ENCODE results near the gene C2CD2L.

C2CD2L gene

GRCh38 chr11:119121008-119121810 is 14.1 kb downstream of the C2CD2L start, which contains the start of gene HINFP:
TSS of gene HINFP (plus strand) at chr11:119121580. CDS start at chr11:119126945, 5,365 bp downstream.
- H3K27me3 ChIP-seq (ENCODE audit: control insufficient read depth in 1 of 2, insufficient read depth in 1 of 2, low read length in 2 of 2), result no peaks in the 10 kb centered on the region
- H3K9ac ChIP-seq (ENCODE audit: low read length), result peak within 1 kb of the TSS; percentile 97
- H3K27ac ChIP-seq (ENCODE audit: low read length, poor library complexity, severe bottlenecking), result peak within 1 kb of the TSS; percentile 74
- H3K36me3 ChIP-seq (ENCODE audit: control insufficient read depth in 1 of 2, insufficient read depth in 2 of 2, low read depth in 1 of 2, low read length in 2 of 2), result peaks cover 22 to 37% of the 10 kb centered on the region in 2 experiments
- DNase-seq, result peak; percentile 99
- peak within 1 kb of the TSS; percentile 82 for H3K4me2 ChIP-seq (ENCODE audit: low read length, poor library complexity, severe bottlenecking)
- H2BK15ac ChIP-seq (ENCODE audit: low read depth, poor library complexity, severe bottlenecking), result no peak within 1 kb of the TSS
- H3K23ac ChIP-seq (ENCODE audit: low read length in 2 of 2), result no peak within 1 kb of the TSS
- under 1% methylated on average over 52 of the region's 54 CpGs for WGBS
- H2BK120ac ChIP-seq (ENCODE audit: low read depth, low read length), result no peak within 1 kb of the TSS
- H4K91ac ChIP-seq (ENCODE audit: low read length), result no peak within 1 kb of the TSS
- peak within 1 kb of the TSS; percentile 69 to 90 for H3K18ac ChIP-seq (ENCODE audit: low read depth in 1 of 2, low read length in 2 of 2)
- H2BK5ac ChIP-seq (ENCODE audit: low read depth, low read length, poor library complexity, severe bottlenecking), result no peak within 1 kb of the TSS
- peaks cover 16% of the 10 kb centered on the region for H3K79me1 ChIP-seq (replicated peaks; ENCODE audit: low read length, poor library complexity, severe bottlenecking)
- no peaks in the 10 kb centered on the region for H3K9me3 ChIP-seq (ENCODE audit: control insufficient read depth, low read length)
- peak within 1 kb of the TSS; percentile 90 to 96 for H3K4me3 ChIP-seq (ENCODE audit: insufficient read depth in 1 of 2, low read depth in 1 of 2, low read length in 2 of 2)
- peak within 1 kb of the TSS in 1 of 2 experiments; percentile 16 for H2BK12ac ChIP-seq (ENCODE audit: low read length in 2 of 2)
- peak within 1 kb of the TSS; percentile 92 for H4K8ac ChIP-seq (ENCODE audit: low read length)
- H2AFZ ChIP-seq (ENCODE audit: low read depth, low read length), result peak within 1 kb of the TSS; percentile 86
- no peak within 1 kb of the TSS for H3K14ac ChIP-seq (ENCODE audit: low read length in 2 of 2)
- peaks cover 4% of the 10 kb centered on the region for H3K4me1 ChIP-seq (ENCODE audit: control insufficient read depth, insufficient read depth, low read depth, low read length)
- H3K4ac ChIP-seq (ENCODE audit: low read depth in 1 of 2, low read length in 2 of 2), result no peak within 1 kb of the TSS
- H2AK5ac ChIP-seq (ENCODE audit: low read length, severe bottlenecking), result no peak within 1 kb of the TSS

DNA sequence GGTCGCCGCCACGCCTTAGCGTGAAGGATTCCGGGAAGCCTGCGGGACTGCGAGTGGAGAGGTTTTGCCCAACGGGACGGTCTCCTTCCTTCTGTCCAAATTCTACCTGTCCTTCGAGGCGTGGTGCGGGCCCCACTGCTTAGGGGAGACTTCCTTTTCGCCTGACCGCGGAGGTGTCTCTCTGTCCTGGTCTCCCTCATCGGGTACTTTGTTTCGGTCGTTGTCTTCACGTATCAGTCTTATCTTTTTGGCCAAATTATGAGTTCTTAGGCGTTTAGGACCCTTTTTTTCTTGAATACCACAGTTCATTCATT is 14.6 kb downstream of the C2CD2L start:
- H3K4ac ChIP-seq (ENCODE audit: low read depth in 1 of 2, low read length in 2 of 2), result no peak overlapping the region
- H3K4me3 ChIP-seq (ENCODE audit: insufficient read depth in 1 of 2, low read depth in 1 of 2, low read length in 2 of 2), result peak overlapping the region; percentile 90 to 96
- peaks cover 16 to 37% of the 10 kb centered on the region in 2 experiments for H3K36me3 ChIP-seq (ENCODE audit: control insufficient read depth in 1 of 2, insufficient read depth in 2 of 2, low read depth in 1 of 2, low read length in 2 of 2)
- no peak overlapping the region for H4K91ac ChIP-seq (ENCODE audit: low read length)
- H2AK5ac ChIP-seq (ENCODE audit: low read length, severe bottlenecking), result no peak overlapping the region
- DNase-seq, result no peak
- H3K4me2 ChIP-seq (ENCODE audit: low read length, poor library complexity, severe bottlenecking), result peak overlapping the region; percentile 82
- WGBS, result under 1% methylated on average over 20 of the region's 20 CpGs
- peak overlapping the region in 1 of 2 experiments; percentile 69 for H3K18ac ChIP-seq (ENCODE audit: low read depth in 1 of 2, low read length in 2 of 2)
- H4K8ac ChIP-seq (ENCODE audit: low read length), result no peak overlapping the region
- H3K27me3 ChIP-seq (ENCODE audit: control insufficient read depth in 1 of 2, insufficient read depth in 1 of 2, low read length in 2 of 2), result no peaks in the 10 kb centered on the region
- no peak overlapping the region for H2BK5ac ChIP-seq (ENCODE audit: low read depth, low read length, poor library complexity, severe bottlenecking)
- H2BK12ac ChIP-seq (ENCODE audit: low read length in 2 of 2), result no peak overlapping the region
- no peak overlapping the region for H3K14ac ChIP-seq (ENCODE audit: low read length in 2 of 2)
- H3K23ac ChIP-seq (ENCODE audit: low read length in 2 of 2), result no peak overlapping the region
- H2BK120ac ChIP-seq (ENCODE audit: low read depth, low read length), result no peak overlapping the region
- peak overlapping the region; percentile 97 for H3K9ac ChIP-seq (ENCODE audit: low read length)
- H3K9me3 ChIP-seq (ENCODE audit: control insufficient read depth, low read length), result no peaks in the 10 kb centered on the region
- H2AFZ ChIP-seq (ENCODE audit: low read depth, low read length), result peak overlapping the region; percentile 86
- peaks cover 4% of the 10 kb centered on the region for H3K4me1 ChIP-seq (ENCODE audit: control insufficient read depth, insufficient read depth, low read depth, low read length)
- no peak overlapping the region for H2BK15ac ChIP-seq (ENCODE audit: low read depth, poor library complexity, severe bottlenecking)
- H3K79me1 ChIP-seq (replicated peaks; ENCODE audit: low read length, poor library complexity, severe bottlenecking), result peaks cover 19% of the 10 kb centered on the region
- H3K27ac ChIP-seq (ENCODE audit: low read length, poor library complexity, severe bottlenecking), result peak overlapping the region; percentile 74

DNA sequence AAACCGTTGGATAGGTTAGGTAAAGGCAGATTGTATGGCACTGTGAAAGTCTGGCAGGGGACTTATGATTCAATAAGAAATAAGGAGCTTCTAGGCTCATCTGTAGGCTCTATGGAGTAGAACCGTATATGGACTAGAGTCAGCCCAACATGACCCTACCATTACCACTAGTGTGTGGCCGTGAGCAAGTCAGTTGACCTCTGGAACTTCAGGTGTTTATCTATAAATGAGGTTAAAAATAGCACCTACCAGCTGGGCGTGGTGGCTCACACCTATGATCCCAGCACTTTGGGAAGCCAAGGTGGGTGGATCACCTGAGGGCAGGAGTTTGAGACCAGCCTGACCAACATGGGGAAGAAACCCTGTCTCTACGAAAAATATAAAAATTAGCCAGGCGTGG is 18.7 kb downstream of the C2CD2L start:
- 95% methylated on average over 6 of the region's 6 CpGs for WGBS

GRCh38 chr11:119126675-119127268 is 19.6 kb downstream of the C2CD2L start:
- Histone ChIP-seq H3K27ac (ENCODE audit: low read length, poor library complexity, severe bottlenecking) (no peak overlapping the region), H2AK5ac (ENCODE audit: low read length, severe bottlenecking) (no peak overlapping the region), H2BK15ac (ENCODE audit: low read depth, poor library complexity, severe bottlenecking) (no peak overlapping the region), H2BK12ac (ENCODE audit: low read length in 2 of 2) (no peak overlapping the region), H3K14ac (ENCODE audit: low read length in 2 of 2) (no peak overlapping the region), H3K9me3 (ENCODE audit: control insufficient read depth, low read length) (no peaks in the 10 kb centered on the region), H3K4me2 (ENCODE audit: low read length, poor library complexity, severe bottlenecking) (no peak overlapping the region), H3K79me1 (replicated peaks; ENCODE audit: low read length, poor library complexity, severe bottlenecking) (peaks cover 29% of the 10 kb centered on the region), H2AFZ (ENCODE audit: low read depth, low read length) (no peak overlapping the region), H3K4me1 (ENCODE audit: control insufficient read depth, insufficient read depth, low read depth, low read length) (peaks cover 7% of the 10 kb centered on the region), H3K4me3 (ENCODE audit: insufficient read depth in 1 of 2, low read depth in 1 of 2, low read length in 2 of 2) (no peak overlapping the region), H2BK120ac (ENCODE audit: low read depth, low read length) (no peak overlapping the region), H3K9ac (ENCODE audit: low read length) (no peak overlapping the region), H3K23ac (ENCODE audit: low read length in 2 of 2) (no peak overlapping the region), H4K91ac (ENCODE audit: low read length) (no peak overlapping the region), H3K27me3 (ENCODE audit: control insufficient read depth in 1 of 2, insufficient read depth in 1 of 2, low read length in 2 of 2) (no peaks in the 10 kb centered on the region), H2BK5ac (ENCODE audit: low read depth, low read length, poor library complexity, severe bottlenecking) (no peak overlapping the region), H3K4ac (ENCODE audit: low read depth in 1 of 2, low read length in 2 of 2) (no peak overlapping the region), H4K8ac (ENCODE audit: low read length) (no peak overlapping the region), H3K36me3 (ENCODE audit: control insufficient read depth in 1 of 2, insufficient read depth in 2 of 2, low read depth in 1 of 2, low read length in 2 of 2) (peaks cover 30 to 51% of the 10 kb centered on the region in 2 experiments), H3K18ac (ENCODE audit: low read depth in 1 of 2, low read length in 2 of 2) (no peak overlapping the region)
- DNase-seq, result no peak
- WGBS, result 87% methylated on average over 4 of the region's 5 CpGs

More for the DNA sequence above, 18.7 kb downstream of the C2CD2L start:
- no peak overlapping the region for H3K18ac ChIP-seq (ENCODE audit: low read depth in 1 of 2, low read length in 2 of 2)
- H3K27me3 ChIP-seq (ENCODE audit: control insufficient read depth in 1 of 2, insufficient read depth in 1 of 2, low read length in 2 of 2), result no peaks in the 10 kb centered on the region
- H4K91ac ChIP-seq (ENCODE audit: low read length), result no peak overlapping the region
- no peak overlapping the region for H2BK5ac ChIP-seq (ENCODE audit: low read depth, low read length, poor library complexity, severe bottlenecking)
- no peak overlapping the region for H3K4ac ChIP-seq (ENCODE audit: low read depth in 1 of 2, low read length in 2 of 2)
- no peak overlapping the region for H3K4me3 ChIP-seq (ENCODE audit: insufficient read depth in 1 of 2, low read depth in 1 of 2, low read length in 2 of 2)
- no peak overlapping the region for H2BK15ac ChIP-seq (ENCODE audit: low read depth, poor library complexity, severe bottlenecking)
- no peak overlapping the region for H4K8ac ChIP-seq (ENCODE audit: low read length)
- no peak overlapping the region for H2AK5ac ChIP-seq (ENCODE audit: low read length, severe bottlenecking)
- H3K14ac ChIP-seq (ENCODE audit: low read length in 2 of 2), result no peak overlapping the region
- H2BK120ac ChIP-seq (ENCODE audit: low read depth, low read length), result no peak overlapping the region
- H3K36me3 ChIP-seq (ENCODE audit: control insufficient read depth in 1 of 2, insufficient read depth in 2 of 2, low read depth in 1 of 2, low read length in 2 of 2), result peaks cover 23 to 42% of the 10 kb centered on the region in 2 experiments
- H3K4me2 ChIP-seq (ENCODE audit: low read length, poor library complexity, severe bottlenecking), result no peak overlapping the region
- H3K9ac ChIP-seq (ENCODE audit: low read length), result no peak overlapping the region
- peaks cover 7% of the 10 kb centered on the region for H3K4me1 ChIP-seq (ENCODE audit: control insufficient read depth, insufficient read depth, low read depth, low read length)
- peaks cover 29% of the 10 kb centered on the region for H3K79me1 ChIP-seq (replicated peaks; ENCODE audit: low read length, poor library complexity, severe bottlenecking)
- no peak overlapping the region for H2BK12ac ChIP-seq (ENCODE audit: low read length in 2 of 2)
- no peak overlapping the region for H3K23ac ChIP-seq (ENCODE audit: low read length in 2 of 2)
- no peak overlapping the region for H2AFZ ChIP-seq (ENCODE audit: low read depth, low read length)
- no peaks in the 10 kb centered on the region for H3K9me3 ChIP-seq (ENCODE audit: control insufficient read depth, low read length)
- H3K27ac ChIP-seq (ENCODE audit: low read length, poor library complexity, severe bottlenecking), result no peak overlapping the region
- no peak for DNase-seq
